HepG2 (cell line): ENCODE data around the gene SRGAP3. TPM values are rescaled to one million over a fixed set of nuclear protein-coding genes. Genes with fewer than 3 reads are reported as not detected.

Source experiments
- BCL3 ChIP-seq: sonication (generic); formaldehyde crosslinking; IDR thresholded peaks from 2 replicates; pipeline ENCODE4 v1.5.1; 2020; ENCODE audit warnings: mild to moderate bottlenecking, missing genetic modification reagents, moderate library complexity
- GMEB1 ChIP-seq: sonication (generic); formaldehyde crosslinking; IDR thresholded peaks from 2 replicates; pipeline ENCODE4 v1.5.1; 2020; ENCODE audit warnings: missing genetic modification reagents, mild to moderate bottlenecking, borderline replicate concordance
- HINFP ChIP-seq: sonication (generic); formaldehyde crosslinking; IDR thresholded peaks from 2 replicates; pipeline ENCODE4 v1.4.0; 2020; ENCODE audit warnings: low read depth, mild to moderate bottlenecking, missing genetic modification reagents
- HNF1A ChIP-seq, 2 experiments: sonication (generic) in 1 of 2; formaldehyde crosslinking in 1 of 2; IDR thresholded peaks; 2 replicates each; pipeline versions ENCODE4 v1.4.0 to v1.6.1; 2016 to 2020; ENCODE audit warnings: borderline replicate concordance in 1 of 2, low read depth in 1 of 2, mild to moderate bottlenecking in 1 of 2, missing genetic modification reagents in 1 of 2
- KDM5B ChIP-seq: sonication (generic); formaldehyde crosslinking; IDR thresholded peaks from 2 replicates; pipeline ENCODE4 v1.4.0; 2020; ENCODE audit warnings: missing genetic modification reagents, mild to moderate bottlenecking, borderline replicate concordance
- MAFK ChIP-seq, 2 experiments: IDR thresholded peaks in 1 of 2; conservative IDR thresholded peaks in 1 of 2; 2 replicates each; pipeline ENCODE4 v1.6.1; 2011; ENCODE audit warnings: improper control_type of control experiment in 2 of 2, low read length in 2 of 2
- MAZ ChIP-seq, 2 experiments: sonication (generic) in 1 of 2; formaldehyde crosslinking in 1 of 2; IDR thresholded peaks; 2 replicates each; pipeline versions ENCODE4 v1.5.0 to v1.6.1; 2012 to 2020; ENCODE audit warnings: low read depth in 2 of 2, mild to moderate bottlenecking in 2 of 2, borderline replicate concordance in 1 of 2, improper control_type of control experiment in 1 of 2, low read length in 1 of 2, missing genetic modification reagents in 1 of 2, moderate library complexity in 1 of 2
- MTA1 ChIP-seq: sonication (generic); formaldehyde crosslinking; IDR thresholded peaks from 2 replicates; pipeline ENCODE4 v1.4.0; 2020; ENCODE audit warnings: missing genetic modification reagents, mild to moderate bottlenecking, borderline replicate concordance
- PITX1 ChIP-seq: sonication (generic); formaldehyde crosslinking; IDR thresholded peaks from 2 replicates; pipeline ENCODE4 v1.5.1; 2020; ENCODE audit warnings: mild to moderate bottlenecking, missing genetic modification reagents
- POLR2A ChIP-seq, 2 experiments: IDR thresholded peaks; 2 replicates each; pipeline ENCODE4 v1.6.1; 2011; ENCODE audit warnings: low read depth in 2 of 2, low read length in 2 of 2, mild to moderate bottlenecking in 1 of 2, moderate library complexity in 1 of 2; ENCODE audit not compliant: insufficient read depth in 1 of 2
- SIN3A ChIP-seq: IDR thresholded peaks from 2 replicates; pipeline ENCODE4 v1.6.1; 2011; ENCODE audit warnings: low read depth, mild to moderate bottlenecking, control low read depth, low read length, borderline replicate concordance
- TOE1 ChIP-seq: sonication (generic); formaldehyde crosslinking; IDR thresholded peaks from 2 replicates; pipeline ENCODE4 v1.4.0; 2020; ENCODE audit warnings: mild to moderate bottlenecking, missing genetic modification reagents
- ZKSCAN1 ChIP-seq: fragments of 150-350 bp; IDR thresholded peaks from 2 replicates; pipeline ENCODE4 v1.6.1; 2014; ENCODE audit warnings: low read length
- ZNF326 ChIP-seq: sonication (generic); formaldehyde crosslinking; IDR thresholded peaks from 2 replicates; pipeline ENCODE4 v1.4.0; 2020; ENCODE audit warnings: missing genetic modification reagents, borderline replicate concordance
- ZNF501 ChIP-seq: sonication (generic); formaldehyde crosslinking; IDR thresholded peaks from 2 replicates; pipeline ENCODE4 v1.5.1; 2020; ENCODE audit warnings: mild to moderate bottlenecking, moderate library complexity, missing genetic modification reagents
- ZNF629 ChIP-seq: sonication (generic); formaldehyde crosslinking; conservative IDR thresholded peaks from 2 replicates; pipeline ENCODE4 v1.5.0; 2020; ENCODE audit warnings: missing genetic modification reagents
- ZNF761 ChIP-seq: sonication (generic); formaldehyde crosslinking; conservative IDR thresholded peaks from 2 replicates; pipeline ENCODE4 v1.4.0; 2020; ENCODE audit warnings: mild to moderate bottlenecking, missing genetic modification reagents
- ZNF766 ChIP-seq: sonication (generic); formaldehyde crosslinking; IDR thresholded peaks from 2 replicates; pipeline ENCODE4 v1.5.0; 2020; ENCODE audit warnings: missing genetic modification reagents, borderline replicate concordance
- polyA plus RNA-seq, 8 experiments: library from polyadenylated mRNA; depleted of rRNA in 3 of 8; stranded (reverse) in 7 of 8; unstranded in 1 of 8; fragments of >200 nt; fragmentation: Illumina TruSeq in 4 of 8; extraction: Trizol in 4 of 8; gene quantifications; 2 replicates each; pipeline versions ENCODE4 v1.2.1 to v1.2.3, GENCODE V29; 2011 to 2016; ENCODE audit warnings: low read depth in 4 of 8, missing spikeins in 1 of 8, mixed read lengths in 1 of 8; ENCODE audit not compliant: insufficient read depth in 1 of 8
- total RNA-seq, 5 experiments: library from RNA; depleted of rRNA; stranded (reverse); fragments of >200 nt; fragmentation: Illumina TruSeq; extraction: Trizol; gene quantifications; 2 replicates each; pipeline ENCODE4 v1.2.3, GENCODE V29; 2016; ENCODE audit warnings: low read depth in 1 of 5

The SRGAP3 gene
- total and polyA plus RNA-seq, 2 of the 13 experiments (the other 11 are each of a cell fraction or from before 2014, with no cell fraction given) = 1.2 to 1.4 TPM

- TF ChIP-seq ZNF629 (peak; percentile 26; the same call in 1 of the 2 replicates), MAZ (IDR thresholded peaks at IDR 0.05; ENCODE audit: borderline replicate concordance, low read depth, low read length) (no peak), MAZ (CRISPR knock-in tag; IDR thresholded peaks at IDR 0.05; ENCODE audit: low read depth) (0 out of 2 replicates have a peak, but pooled peaks have one; percentile 39), BCL3 (no peak), HNF1A (IDR thresholded peaks at IDR 0.05; ENCODE audit: low read depth) (0 out of 2 replicates have a peak, but pooled peaks have one; percentile 48), HNF1A (CRISPR knock-in tag; IDR thresholded peaks at IDR 0.05; ENCODE audit: borderline replicate concordance) (no peak), PITX1 (CRISPR knock-in tag) (0 out of 2 replicates have a peak, but pooled peaks have one; percentile 25), MAFK (conservative IDR thresholded peaks at IDR 0.05 in 1 of 2, IDR thresholded peaks at IDR 0.05 in 1 of 2; ENCODE audit: low read length in 2 of 2) (no peak), GMEB1 (no peak), ZNF501 (CRISPR knock-in tag) (0 out of 2 replicates have a peak, but pooled peaks have one; percentile 46), HINFP (CRISPR knock-in tag) (0 out of 2 replicates have a peak, but pooled peaks have one; percentile 41), ZNF326 (CRISPR knock-in tag) (no peak), MTA1 (CRISPR knock-in tag) (peak; percentile 51; the same call in 1 of the 2 replicates), KDM5B (CRISPR knock-in tag) (no peak), TOE1 (CRISPR knock-in tag) (no peak), ZKSCAN1 (no peak), SIN3A (no peak), POLR2A (IDR thresholded peaks at IDR 0.05; ENCODE audit: insufficient read depth in 1 of 2, low read depth in 2 of 2, low read length in 2 of 2) (peak; percentile 22 to 50; a peak in 1 of 4 replicates), ZNF761 (CRISPR knock-in tag) (0 out of 2 replicates have a peak, but pooled peaks have one; percentile 60), ZNF766 (CRISPR knock-in tag) (no peak)
These were observed 284.7 kb downstream of the SRGAP3 start (continued) for GRCh38 chr3:8964436-8965370.
